GM19239 (cell line): ENCODE data around the gene PTPRD.

Experiments
- DNase-seq: peaks from one replicate; pipeline ENCODE4 v3.0.0; 2011; ENCODE audit warnings: low spot score; ENCODE audit not compliant: insufficient read length
- FAIRE-seq: peaks from 2 replicates; lab custom pipeline; 2011; peaks lifted over from hg19 to GRCh38; lab: Jason Lieb, UNC

PTPRD gene

DNA sequence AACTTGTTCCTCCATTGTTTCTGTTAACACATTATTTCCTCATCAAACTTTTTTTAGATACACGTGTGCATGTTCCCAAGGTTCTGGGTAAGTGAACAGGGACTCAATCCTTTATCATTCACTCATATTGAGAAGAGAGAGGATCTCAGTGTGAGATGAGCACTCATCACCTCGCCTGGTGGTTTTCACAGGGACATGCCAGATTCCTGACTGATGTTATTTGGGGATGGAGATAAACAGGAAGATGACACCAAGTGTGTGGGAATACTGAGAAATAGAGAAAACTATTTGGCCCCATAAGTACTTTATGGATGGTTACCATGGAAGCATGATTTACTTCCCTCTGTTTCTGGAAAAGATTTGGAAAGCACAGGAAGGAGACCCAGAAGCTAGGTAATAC, 2279.9 kb downstream of the PTPRD start:
- FAIRE-seq (no peak), DNase-seq (no peak)

- DNase-seq (no peak), FAIRE-seq (no peak)
Measured at GRCh38 chr9:8332331-8332650, 2280.5 kb downstream of the PTPRD start.

- FAIRE-seq (no peak), DNase-seq (no peak)
Measured at GRCh38 chr9:8331507-8332330, 2281.1 kb downstream of the PTPRD start.

DNA sequence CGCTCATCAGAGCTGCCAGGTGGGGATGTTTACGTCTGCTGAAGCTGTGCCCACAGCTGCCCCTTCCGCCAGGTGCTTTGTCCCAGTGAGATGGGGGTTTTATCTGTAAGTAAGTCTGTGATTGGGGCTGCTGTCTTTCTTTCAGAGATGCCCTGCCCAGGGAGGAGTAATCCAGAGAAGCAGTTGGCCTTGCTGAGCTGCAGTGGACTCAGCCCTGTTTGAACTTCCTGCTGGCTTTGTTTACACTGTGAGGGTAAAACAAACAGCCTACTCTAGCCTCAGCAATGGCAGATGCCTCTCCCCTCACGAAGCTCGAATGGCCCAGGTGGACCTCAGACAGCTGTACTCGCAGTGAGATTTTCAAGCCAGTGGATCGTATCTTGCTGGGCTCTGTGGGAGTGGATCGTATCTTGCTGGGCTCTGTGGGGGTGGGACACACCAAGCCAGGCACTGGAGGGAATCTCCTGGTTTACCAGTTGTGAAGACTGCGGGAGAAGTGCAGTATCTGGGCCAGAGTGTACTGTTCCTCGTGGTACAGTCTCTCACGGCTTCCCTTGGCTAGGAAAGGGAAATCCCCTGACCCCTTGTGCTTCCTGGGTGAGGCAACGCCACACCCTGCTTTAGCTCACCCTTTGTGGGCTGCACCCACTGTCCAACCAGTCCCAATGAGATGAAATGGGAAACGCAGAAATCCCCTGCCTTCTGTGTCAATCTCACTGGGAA, 2283.1 kb downstream of the PTPRD start:
- DNase-seq (no peak), FAIRE-seq (no peak)

- no peak for DNase-seq
- FAIRE-seq: no peak
Measured at GRCh38 chr9:8315211-8315610, 2297.6 kb downstream of the PTPRD start.

GRCh38 chr9:8309258-8309657, 2303.5 kb downstream of the PTPRD start:
- DNase-seq (no peak), FAIRE-seq (no peak)

DNA sequence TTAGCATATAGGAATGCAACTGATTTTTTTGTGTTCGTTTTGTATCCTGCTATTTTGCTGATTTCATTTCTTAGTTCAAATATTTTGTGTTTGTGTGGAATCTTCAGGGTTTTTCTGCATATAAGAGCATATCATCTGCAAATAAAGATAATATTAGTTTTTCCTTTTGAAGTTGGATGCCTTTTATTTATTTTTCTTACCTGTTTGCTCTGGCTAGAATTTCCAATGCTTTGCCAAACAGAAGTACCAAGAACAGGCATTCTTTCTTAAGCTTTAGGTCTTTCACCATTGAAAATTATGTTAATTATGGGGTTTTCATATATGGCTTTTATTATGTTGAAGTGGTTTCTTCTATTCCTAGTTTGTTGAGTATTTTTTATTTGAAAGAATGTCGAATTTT, 2308.1 kb downstream of the PTPRD start:
- DNase-seq: no peak
- FAIRE-seq: no peak

DNA sequence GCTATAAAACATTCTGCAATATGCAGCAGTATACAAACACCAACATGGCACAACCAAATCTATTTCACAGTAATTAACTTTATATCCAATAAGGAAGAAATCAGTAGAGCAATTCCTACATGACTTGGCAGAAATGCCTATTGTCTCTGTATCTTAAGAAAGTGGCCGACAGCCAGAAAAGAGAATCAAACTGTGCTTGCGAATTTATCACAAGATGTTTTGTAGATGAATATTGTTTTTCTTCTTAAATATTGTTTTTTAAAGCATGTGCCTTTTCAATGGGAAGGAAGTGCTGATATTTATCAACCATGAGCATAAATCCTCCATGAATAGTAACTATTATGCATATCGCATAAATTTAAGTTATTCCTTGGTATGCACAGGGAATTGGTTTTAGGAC, 2311.5 kb downstream of the PTPRD start:
- no peak for FAIRE-seq
- DNase-seq: no peak

GRCh38 chr9:8297047-8297446, 2315.8 kb downstream of the PTPRD start:
- DNase-seq: no peak

GRCh38 chr9:8292657-8293056, 2320.1 kb downstream of the PTPRD start:
- DNase-seq: no peak
- no peak for FAIRE-seq

More at GRCh38 chr9:8297047-8297446, 2315.8 kb downstream of the PTPRD start:
- no peak for FAIRE-seq

DNA sequence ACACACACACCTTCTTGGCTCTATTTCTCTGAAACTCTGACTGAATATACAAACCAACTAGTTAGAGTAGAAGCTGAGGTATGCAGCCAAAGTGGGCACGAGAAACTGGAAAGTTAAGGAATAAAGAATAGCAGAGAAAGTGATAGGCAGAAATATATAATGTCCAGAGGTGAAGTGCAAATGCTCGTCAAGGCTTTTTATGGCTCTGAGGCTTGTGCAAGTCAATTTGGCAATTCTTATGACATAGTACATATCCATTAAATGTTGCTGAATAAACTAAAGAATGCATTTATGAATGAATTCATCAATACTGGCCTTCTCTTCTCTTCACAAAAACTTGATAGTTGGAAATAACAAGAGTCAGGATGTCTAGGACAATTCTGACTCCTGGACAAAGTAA, 2323.1 kb downstream of the PTPRD start:
- no peak for DNase-seq
- no peak for FAIRE-seq

GRCh38 chr9:8287970-8288369, 2324.8 kb downstream of the PTPRD start:
- no peak for FAIRE-seq
- DNase-seq: no peak

- DNase-seq: no peak
Measured at GRCh38 chr9:8287501-8287900, 2325.3 kb downstream of the PTPRD start.

DNA sequence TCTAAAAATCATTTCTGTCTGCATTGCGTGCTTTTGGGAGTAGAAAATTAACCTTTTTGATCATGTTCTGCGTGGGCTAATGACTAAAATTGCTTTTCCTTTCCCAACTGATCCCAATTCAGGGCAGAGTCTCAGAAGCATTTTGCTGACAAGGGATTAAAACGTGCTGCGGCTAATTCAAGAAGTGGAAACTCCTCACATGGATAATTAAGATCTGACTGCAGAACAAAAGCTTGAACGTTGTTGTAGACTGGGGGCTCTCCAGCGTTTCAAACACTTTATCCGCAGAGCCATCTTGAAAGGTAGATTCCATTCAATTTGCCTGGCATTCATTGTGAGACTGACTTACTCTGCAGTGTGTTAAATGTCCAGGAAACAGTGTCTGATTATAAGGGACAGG, 2327.9 kb downstream of the PTPRD start:
- FAIRE-seq: no peak

More at GRCh38 chr9:8287501-8287900, 2325.3 kb downstream of the PTPRD start:
- FAIRE-seq: no peak

GRCh38 chr9:8282535-8282934, 2330.3 kb downstream of the PTPRD start:
- no peak for FAIRE-seq

More for the DNA sequence above, 2327.9 kb downstream of the PTPRD start:
- no peak for DNase-seq

GRCh38 chr9:8280811-8281210, 2332.0 kb downstream of the PTPRD start:
- DNase-seq (no peak), FAIRE-seq (no peak)

More at GRCh38 chr9:8282535-8282934, 2330.3 kb downstream of the PTPRD start:
- no peak for DNase-seq

- DNase-seq (no peak), FAIRE-seq (no peak)
Measured at GRCh38 chr9:8278048-8278447, 2334.8 kb downstream of the PTPRD start.

GRCh38 chr9:8270235-8270634, 2342.6 kb downstream of the PTPRD start:
- no peak for FAIRE-seq
- DNase-seq: no peak

DNA sequence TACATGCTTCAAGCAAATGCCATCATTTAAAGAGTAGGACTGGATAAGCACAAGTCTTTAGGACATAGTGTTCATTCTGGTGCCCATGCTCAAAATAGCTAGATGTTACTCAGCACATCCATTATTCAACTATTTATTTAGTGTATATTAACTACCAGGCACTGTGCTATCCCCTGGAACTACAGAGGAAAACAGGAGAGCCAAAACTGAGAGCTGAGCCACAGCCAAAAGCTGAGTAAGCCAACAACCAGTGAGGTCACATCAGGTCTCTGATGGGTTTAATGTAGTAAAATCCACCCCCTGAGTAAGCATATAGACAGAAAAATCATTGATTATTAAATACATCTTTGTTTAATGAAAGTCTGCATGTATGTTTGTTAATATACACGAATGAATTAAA, 2343.9 kb downstream of the PTPRD start:
- FAIRE-seq: no peak
- DNase-seq: no peak

GRCh38 chr9:8268216-8268878, 2344.5 kb downstream of the PTPRD start:
- no peak for DNase-seq
- FAIRE-seq: no peak

- FAIRE-seq (no peak), DNase-seq (no peak)
Measured at GRCh38 chr9:8267636-8268035, 2345.2 kb downstream of the PTPRD start.
